ENCODE results near the gene ASIC4.

ASIC4 gene

DNA sequence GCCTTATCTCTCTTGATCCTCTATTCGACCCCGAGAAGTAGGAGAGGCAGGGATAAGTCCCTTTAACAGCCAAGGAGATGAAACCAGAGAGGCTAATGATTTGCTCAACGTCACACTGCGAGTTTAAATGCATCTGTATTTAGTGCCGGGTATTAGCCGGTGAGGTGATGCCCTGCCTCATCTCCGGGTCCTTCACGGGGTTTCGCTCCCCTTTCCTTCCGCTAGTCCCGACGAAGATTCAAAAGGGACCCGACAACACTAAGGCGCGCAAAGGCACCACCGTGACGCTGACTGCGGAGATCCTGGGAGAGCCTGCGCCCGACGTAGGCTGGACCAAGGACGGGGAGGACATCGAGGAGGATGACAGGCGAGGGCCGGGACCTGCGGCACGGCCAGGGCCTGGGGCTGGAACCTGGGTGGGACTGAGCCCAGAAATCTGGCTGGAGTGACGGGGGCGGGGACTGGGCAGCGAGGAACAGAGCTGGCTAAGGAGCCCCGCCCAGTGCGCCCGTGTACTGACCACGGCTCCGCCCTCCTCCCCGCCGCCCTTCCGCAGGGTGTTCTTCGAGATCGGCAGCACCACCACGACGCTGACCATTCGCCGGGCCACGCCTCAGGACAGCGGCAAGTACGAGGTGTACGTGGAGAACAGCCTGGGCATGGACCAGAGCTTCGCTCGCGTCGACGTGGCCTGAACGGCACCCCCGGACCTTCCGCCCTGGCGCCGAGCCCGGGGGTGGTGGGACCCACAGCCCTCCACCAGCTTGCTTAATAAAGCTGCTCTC lies 16.6 kb upstream of the ASIC4 start:
- DNase-seq (ENCODE audit: low read depth): no peak

DNA sequence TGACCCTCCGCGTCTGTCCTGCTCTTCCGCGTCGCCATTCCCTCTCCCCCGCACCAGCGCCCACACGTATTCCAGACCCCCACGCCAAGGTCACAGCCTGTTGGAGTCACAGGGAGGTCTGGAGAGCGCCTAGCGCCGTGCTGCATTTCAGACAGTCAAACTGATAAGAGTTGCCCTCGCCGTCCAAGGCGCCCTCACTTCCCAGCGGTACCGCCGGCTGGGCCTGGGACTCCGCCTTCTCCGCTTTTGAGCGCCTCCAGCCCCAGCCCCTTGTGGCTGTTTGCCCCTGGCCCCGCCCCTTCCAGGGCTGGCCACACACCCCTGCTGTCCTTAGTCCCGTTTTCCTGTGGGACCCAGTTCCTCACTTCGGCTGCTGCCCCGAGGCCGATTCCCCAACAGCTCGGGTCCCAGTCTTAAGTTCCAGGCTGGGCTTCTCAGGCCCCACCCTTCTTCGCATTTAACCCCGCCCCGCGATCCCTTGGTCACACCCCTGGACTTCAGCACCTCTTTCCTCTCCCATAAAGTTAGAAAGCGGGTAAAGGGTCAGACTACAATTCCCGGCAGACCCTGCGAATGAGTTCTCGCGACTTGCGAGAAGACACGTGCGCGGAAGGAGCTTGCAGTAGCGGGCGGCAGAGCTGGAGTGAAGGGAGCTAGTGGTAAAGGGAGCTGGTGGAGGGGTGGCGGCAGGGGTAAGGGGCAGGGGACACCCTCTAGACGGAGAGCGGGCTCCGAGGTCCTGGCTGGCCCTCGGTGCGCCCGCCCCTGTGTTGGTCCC lies 15.8 kb upstream of the ASIC4 start, which contains the start of gene GMPPA:
TSS of gene GMPPA (plus strand) at position 612 of the 778 bp plus-strand sequence. CDS start 1,085 bp downstream, outside the sequence.
- DNase-seq (ENCODE audit: low read depth): peak; percentile 86

DNA sequence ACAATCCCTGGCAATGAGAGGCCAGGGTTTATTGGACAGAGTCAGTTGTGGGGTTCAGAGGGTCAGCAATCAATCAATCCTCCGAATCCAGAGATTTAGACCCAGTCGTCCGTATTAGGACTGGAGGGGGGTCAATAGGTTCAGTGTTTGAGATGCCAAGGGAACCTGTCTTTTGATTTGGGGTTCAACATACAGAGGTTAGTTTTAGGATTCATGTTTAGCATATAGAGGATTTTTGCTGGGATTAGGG lies 15.3 kb upstream of the ASIC4 start:
- DNase-seq (ENCODE audit: low read depth): no peak

DNA sequence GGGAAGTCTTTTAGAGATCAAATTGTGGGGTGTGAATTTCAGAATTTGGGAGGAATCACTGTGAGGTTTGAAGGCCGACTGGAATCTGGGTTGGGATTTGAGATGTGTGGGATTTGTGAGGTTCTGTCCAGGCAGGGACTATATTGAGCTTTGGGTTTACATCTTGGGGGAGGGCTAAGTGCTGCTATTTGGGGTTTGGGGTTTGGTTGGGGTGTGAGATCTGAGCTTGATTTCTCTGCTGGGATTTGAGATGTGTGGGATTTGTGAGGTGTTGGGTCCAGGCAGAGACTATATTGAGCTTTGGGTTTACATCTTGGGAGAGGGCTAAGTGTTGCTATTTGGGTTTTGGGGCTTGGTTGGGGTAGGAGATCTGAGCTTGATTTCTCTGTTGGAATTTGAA lies 14.7 kb upstream of the ASIC4 start:
- no peak for DNase-seq (ENCODE audit: low read depth)

DNA sequence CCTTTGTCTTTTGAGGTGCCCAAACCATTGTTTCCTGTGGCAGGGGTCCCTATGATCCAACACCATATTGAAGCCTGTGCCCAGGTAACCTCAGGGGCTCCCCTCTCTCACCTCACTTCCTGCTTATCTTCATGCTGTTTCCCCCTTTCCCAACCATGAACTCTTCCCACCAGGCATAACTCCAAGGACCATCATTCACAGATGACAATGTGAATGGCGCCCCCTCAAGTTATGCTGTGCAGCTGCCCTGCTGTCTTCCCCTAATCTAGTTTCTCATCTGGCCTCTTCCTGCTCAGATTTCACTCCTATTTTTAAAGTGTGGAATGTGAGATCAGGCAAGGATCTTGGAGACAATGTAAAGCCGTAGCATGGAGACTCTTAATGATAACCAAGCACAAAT lies 14.1 kb upstream of the ASIC4 start:
- DNase-seq (ENCODE audit: low read depth): no peak

DNA sequence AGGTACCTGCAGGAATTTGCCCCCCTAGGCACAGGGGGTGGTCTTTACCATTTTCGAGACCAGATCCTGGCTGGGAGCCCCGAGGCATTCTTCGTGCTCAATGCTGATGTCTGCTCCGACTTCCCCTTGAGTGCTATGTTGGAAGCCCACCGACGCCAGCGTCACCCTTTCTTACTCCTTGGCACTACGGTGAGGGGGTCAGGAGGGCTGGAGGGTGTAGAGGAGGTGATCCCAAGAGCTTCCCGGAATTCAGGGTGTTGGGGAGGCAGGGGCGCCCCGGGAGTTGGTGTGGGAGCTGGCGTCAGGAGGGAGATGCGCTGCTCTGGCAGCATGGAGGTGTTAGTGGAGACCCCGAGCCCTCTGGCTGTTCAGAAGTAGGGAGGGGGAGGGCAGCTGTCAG lies 12.4 kb upstream of the ASIC4 start:
- no peak for DNase-seq (ENCODE audit: low read depth)

DNA sequence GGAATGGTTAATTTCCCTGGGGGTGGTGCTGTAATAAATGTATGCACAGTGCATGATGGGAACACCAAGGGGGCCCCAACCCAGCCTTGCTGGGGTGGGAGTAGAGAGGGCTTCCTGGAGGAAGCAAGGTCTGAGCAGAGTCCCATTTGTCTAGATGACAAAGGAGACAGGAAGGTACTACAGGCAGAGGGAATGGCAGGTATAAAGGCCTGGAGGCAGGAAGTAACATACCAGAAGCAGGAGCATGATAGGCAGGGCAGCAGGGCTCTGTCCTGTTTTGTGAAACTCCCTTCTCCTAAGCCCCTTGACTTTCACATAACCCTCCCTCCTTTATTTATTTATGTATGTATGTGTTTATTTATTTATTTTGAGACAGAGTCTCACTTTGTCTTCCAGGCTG lies 11.7 kb upstream of the ASIC4 start:
- no peak for DNase-seq (ENCODE audit: low read depth)

DNA sequence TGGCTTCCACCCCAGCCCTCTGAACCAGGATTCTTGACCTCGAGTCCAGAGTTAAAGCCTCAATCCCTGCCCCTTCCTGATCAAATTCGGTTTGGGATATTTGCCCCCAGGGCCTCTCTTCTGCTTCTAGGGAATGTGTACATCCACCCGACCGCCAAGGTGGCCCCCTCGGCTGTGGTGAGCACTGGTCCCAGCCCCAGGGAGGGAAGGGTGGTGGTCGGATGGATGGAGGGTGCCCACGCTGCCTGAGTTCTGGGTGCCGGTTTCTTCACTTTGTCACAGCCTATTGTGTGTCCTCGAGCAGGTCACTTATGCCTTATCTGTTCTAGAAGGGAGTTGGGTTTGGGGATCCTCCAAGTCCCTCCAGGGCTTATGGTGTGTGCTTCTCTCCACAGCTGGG lies 8.7 kb upstream of the ASIC4 start:
- DNase-seq (ENCODE audit: low read depth): no peak

DNA sequence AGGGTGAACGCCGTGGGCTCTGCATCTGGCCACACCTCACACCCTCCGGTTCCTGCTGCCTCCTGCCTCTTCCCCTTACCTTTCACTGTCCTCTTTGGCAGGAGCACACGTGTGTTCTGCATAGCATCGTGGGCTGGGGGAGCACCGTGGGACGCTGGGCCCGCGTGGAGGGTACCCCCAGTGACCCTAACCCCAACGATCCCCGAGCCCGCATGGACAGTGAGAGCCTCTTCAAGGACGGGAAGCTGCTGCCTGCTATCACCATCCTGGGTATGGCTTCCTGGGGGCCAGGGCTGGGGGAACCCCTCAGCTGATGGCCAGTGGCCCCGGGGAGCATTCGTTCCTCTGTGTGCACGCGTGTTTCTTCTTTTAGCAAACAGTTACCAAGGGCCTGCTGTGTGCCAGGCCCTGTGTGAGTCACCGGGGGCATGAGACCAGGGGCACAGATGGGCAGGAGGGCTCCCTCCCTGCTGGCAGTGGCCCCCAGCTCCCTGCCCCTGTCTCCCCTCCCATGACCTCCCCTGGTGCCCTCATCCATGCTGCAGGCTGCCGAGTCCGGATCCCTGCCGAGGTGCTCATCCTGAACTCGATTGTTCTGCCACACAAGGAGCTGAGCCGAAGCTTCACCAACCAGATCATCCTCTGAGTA lies 8.0 kb upstream of the ASIC4 start:
- DNase-seq (ENCODE audit: low read depth): no peak

DNA sequence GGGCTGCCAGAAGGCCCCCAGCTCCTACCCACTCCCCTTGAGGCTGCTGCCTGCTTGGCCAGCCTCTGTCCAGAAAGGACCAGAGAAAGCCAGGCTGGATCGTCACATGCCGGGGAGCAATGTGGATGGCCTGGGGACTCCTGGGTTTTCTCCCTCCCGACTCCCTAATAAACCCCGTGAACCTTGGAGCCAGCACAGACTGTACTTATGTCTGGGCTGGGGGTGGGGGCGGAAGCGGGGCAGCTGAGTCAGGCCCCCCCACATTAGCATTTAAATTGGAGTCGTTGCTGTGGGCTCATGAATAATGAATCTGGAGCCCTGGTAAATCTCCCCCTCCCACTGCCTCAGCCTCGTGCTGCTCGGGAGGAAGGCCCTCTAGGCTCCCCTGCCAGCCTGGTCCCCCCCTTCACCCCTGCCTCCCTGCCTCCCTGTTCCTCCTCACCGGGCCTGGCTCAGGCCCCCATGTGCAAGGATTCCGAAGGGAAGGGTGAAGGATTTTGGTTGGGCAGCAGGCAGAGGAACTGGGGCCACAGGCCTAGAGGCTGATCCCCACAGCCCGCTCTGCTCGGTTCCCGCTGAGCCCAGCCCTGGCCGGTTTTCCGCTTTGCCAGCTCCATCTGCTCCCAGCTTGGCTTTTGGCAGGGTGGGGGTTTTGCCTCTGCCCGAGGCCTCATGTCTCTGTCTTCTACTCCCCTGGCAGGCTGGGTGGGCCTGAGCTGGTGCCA lies 7.3 kb upstream of the ASIC4 start:
- DNase-seq (ENCODE audit: low read depth): no peak

DNA sequence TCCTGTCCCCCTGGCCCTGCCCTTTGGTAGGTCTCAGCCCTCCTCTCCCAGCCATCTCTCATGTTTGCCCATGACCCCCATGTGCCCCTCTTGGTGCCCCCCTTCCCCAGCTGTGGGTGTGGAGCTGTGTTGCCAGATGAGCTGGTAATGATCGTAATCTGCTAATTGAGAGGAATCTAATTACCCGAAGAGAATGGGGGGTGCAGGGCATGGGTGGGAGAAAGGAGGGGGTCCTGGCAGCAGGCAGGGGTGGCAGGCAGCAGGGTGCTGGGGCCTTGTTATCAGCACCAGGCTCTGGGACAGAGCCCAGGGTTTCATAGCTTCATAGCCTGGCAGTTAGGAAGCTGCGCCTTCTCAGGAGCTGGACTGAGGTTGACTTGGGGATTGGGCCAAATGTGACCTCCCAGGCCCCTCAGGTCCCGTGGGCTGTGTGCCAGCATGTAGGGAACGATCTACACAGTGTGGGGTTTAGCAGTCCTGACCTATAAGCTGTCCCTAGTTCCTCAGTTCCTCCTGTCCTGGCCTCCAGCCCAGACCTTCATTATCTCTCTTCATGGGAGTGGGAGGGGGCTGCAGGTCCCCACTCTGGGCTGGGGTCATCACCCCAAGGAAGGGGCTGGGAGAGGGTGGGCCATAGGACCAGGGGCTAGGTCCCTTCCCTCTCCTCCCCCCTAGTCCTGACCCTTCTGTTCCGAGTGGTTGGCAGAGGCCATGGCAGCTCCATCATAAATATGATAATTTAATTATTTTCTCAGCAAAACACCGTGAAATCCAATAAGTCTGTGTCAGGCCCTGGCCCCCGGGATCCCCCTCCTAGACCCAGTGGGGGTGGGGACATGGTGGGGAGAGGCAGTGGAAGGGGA lies 6.5 kb upstream of the ASIC4 start:
- DNase-seq (ENCODE audit: low read depth): no peak

DNA sequence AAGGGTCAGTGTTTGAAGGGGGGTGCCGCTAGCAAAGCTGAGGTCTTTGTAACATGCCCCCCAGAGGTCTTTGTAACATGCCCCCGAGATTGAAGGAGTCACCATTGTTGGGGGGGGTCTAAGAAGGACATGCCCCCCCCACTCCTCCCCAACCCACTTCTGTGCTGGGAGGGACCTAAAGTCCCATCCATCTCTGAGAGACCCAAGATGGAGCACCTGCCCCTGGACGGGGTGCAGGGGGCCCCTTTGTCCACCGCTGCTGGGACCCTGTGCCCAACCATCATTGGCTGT lies 5.9 kb upstream of the ASIC4 start:
- DNase-seq (ENCODE audit: low read depth): no peak

DNA sequence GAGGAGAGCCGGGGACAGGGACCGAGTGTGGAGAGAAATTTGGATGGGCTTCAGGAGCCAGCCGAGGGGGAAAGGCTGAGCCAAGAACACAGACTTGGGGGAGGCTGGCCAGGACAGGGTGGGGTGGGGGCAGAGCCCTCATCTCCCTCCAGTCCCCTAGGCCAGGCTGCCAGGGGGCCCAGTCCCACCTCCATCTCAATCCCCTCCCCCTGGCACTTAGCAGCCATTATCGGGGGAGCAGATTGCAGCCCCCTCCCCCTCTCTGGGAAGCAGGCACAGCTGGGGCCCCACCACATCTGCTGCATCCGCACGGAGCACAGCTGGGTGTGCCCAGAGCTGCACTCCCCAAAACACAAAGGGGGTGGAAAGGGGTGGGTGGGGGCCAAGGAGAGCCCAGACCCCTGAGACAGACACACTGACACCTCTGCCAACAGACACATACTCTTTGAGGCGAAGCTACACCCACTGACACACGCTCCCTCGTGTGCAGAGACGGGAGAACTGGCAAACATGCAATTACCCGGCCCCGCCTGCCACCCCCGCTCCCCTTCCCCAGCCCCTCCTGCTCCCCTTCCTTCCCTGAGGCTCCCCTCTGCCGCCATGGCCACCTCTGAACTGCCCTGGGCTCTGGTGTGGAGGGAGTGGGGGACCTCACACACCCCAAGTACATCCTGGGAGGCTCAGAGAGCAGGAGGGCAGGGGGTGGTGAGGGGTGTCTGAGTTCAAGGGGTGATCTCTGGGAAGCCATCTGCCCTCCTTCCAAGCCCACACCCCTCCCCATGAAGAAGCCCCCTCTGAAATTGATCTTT lies 5.1 kb upstream of the ASIC4 start:
- DNase-seq (ENCODE audit: low read depth): no peak

DNA sequence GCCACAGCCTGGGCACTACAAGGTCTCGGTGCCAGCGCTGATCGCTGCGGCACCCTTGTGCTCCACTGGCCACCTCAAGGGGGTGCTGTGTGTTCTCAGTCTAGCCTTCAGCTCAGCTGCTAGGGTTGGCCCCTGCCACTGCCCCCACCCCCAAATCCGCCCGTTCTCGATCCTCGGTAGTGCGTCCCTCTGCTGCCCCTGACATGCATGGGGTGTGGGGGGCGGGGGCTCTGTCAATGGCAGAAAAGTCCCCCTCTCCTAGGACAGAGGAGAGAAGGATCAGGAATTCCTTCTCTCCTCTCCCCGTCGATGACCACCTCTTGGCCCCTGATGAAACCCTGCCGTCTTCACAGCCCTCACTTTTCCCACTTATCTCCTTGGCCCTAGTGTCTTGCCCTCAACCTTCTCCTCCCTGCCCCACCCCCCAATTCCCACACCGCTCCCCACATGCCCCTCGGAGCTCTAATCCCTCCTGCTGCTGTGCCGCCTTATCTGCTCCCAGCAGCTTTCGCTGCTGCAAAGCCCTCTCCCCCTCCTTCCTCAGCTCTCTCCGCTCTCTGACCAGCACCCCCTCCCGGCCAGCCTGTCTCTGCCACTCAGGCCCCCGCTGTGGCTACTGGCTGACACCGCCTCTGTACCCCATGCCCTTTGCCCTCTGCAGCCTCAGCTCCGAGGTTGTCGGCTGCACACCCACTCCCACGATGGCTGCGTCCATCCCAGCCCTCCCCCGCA lies 4.3 kb upstream of the ASIC4 start:
- DNase-seq (ENCODE audit: low read depth): peak; percentile 20

DNA sequence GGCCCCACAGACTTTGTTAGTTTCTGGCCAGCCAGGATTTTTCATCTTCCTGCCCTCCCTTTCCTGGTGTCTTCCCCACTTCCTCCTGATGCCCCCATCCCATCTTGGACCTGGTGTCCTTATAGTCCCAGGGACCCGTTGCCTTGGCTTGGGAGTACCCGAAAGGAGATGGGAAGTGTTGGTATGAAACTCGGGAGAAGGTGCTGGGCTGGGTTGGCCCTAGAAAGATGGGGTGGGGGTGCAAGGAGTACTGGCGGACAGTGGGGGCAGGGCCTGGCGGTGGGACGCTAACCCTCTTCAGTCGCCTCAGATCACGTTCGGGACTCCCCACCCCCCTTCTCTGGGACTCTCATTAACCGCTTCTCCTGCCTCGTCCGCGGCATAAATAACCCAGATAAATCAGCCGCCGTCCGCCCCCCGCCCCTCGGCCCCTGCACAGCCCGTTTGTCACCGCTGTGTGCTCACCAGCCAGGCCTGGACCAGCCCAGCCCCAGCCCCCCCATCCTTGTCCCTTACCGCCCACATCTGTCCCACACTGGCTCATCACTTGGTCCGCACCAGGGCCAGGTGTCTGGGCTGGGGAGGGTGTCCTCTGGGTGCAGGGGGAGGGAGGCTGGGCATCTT lies 3.7 kb upstream of the ASIC4 start:
- DNase-seq (ENCODE audit: low read depth): no peak

DNA sequence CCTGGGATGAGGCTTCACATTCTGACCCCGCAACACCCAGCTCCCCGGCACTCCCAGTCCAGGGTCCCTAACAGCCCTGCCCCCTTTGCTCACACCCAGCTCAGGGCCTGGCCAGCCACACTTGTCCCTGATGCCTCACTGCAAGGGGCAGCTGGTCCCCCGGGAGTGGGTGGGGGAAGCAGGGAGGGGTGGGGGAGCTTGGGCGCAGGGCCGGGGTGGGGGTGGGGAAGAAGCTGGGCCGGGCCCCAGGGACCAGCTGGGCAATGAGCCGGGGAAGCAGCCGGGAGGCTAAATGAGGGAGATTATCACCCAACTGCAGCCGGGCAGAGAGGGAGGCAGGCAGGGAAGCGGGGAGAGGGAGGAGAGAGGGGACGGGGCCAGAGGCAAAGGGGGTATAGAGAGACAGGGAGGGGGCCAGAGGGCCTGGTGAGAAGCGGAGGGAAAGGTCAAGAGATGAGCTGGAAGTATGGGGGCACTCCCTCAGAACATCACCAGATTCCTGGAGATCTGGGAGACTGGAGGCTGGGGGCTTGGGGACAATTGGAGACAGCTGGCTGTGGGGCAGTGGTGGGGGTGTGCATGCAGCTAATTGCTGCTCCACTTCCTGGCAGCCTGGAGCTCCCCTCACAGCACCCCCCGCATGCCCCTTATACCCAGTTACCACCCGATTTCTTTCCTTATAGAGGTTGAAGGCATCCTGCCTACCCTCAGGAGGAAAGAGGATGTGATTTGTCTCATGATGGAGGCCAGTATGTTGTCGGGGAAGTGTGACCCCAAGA lies 2.5 kb upstream of the ASIC4 start:
- DNase-seq (ENCODE audit: low read depth): no peak

DNA sequence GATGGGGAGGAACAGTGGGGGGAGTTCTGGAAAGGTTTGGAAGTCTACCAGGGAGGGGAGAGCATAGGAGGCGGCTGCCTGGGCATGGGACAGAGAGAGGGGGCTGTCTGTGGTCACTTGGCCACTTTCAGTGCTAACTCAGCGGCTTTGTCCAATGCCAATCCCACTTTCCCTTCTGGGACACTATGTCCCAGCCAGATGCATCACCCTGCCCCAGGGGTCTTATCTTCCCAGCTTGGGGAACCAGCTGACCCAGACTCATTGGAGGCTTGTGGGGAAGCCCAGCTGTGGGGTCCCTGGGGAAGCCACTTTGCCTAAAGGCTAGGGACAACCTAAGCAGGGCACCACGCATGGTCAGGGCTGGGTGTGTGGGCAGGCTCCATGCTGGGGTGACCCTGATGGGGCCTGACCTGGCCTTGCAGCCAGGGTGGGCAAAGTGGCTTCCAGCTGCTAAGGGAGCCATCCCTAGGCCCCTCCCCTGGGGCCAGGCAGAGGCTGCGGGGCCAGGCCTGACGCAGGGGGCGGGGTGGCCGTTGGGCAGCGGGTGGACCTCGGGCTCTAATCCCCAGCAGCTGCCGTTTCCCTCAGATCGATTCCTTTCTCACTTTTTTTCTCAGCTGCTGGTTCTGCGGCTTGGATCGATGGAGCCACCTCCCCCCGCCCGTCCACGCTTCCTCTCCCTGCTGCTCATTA lies 1.6 kb upstream of the ASIC4 start:
- DNase-seq (ENCODE audit: low read depth): no peak

DNA sequence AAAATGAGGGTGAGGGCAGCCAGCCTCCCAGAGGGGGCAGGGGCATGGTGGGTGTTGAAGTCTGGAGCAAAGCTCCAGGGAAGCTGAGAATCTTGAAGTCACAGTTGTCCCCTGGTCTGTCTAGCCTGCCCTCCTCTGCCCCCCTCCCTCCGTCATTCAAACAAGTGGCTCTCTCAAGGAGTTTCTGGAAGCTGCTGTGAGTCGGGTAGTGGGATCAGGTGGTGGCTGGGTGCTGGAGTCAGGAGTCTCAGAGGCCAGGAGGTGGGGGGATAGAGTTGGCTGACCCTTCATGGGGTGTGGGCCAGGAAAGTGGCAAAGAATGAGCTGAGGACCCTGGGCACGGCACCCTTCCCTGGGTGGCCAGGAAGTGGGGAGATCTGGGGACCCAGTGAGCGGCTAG lies 495 bp upstream of the ASIC4 start:
- no peak for DNase-seq (ENCODE audit: low read depth)

Data from activated T-helper 9 cell treated with anti-CD3 and anti-CD28 coated beads, Interleukin-2, amount 50 U/mL, for 16 hours (primary cell).